Germinal center (tissue), 1 donor: ENCODE data around the gene ZNF497.
"Not testable (repeated sequence)": the region's sequence is repeated elsewhere in the genome, so short reads cannot be mapped to it uniquely, and the experiment has no call there.

Source experiments
- DNase-seq: peaks from one replicate; pipeline ENCODE4 v3.0.0; 2012; ENCODE audit warnings: mixed read lengths, low spot score

The ZNF497 gene

GRCh38 chr19:58394821-58395219 lies 32.3 kb upstream of the ZNF497 start:
- DNase-seq: no peak

GRCh38 chr19:58393725-58394033 lies 31.1 kb upstream of the ZNF497 start:
- DNase-seq: no peak

GRCh38 chr19:58392945-58393724 lies 30.6 kb upstream of the ZNF497 start:
- DNase-seq: no peak

GRCh38 chr19:58388175-58388526 lies 25.6 kb upstream of the ZNF497 start:
- no peak for DNase-seq

GRCh38 chr19:58387338-58388174 lies 25.0 kb upstream of the ZNF497 start:
- DNase-seq: no peak

- DNase-seq: peak; percentile 99
These were observed 24.2 kb upstream of the ZNF497 start, which contains the start of gene RPS5 for GRCh38 chr19:58386576-58387337. TSS of gene RPS5 (plus strand) at chr19:58387269. CDS start at chr19:58388138, 869 bp downstream.

GRCh38 chr19:58385891-58386575 lies 23.5 kb upstream of the ZNF497 start:
- DNase-seq: no peak

- no peak for DNase-seq
These were observed 22.9 kb upstream of the ZNF497 start for GRCh38 chr19:58385313-58385890.

- DNase-seq: no peak
These were observed 20.5 kb upstream of the ZNF497 start for GRCh38 chr19:58382997-58383603.

GRCh38 chr19:58381460-58382212 lies 19.1 kb upstream of the ZNF497 start:
- DNase-seq: no peak

GRCh38 chr19:58380662-58381459 lies 18.3 kb upstream of the ZNF497 start, which contains the start of gene ZNF837:
TSS of gene ZNF837 (minus strand) at chr19:58381030. CDS start at chr19:58369332, 11,698 bp downstream.
- peak; percentile 97 for DNase-seq

- no peak for DNase-seq
These were observed 17.6 kb upstream of the ZNF497 start for GRCh38 chr19:58380037-58380661.

GRCh38 chr19:58379246-58379645 lies 16.7 kb upstream of the ZNF497 start:
- no peak for DNase-seq

- DNase-seq: not testable (repeated sequence)
These were observed 14.2 kb upstream of the ZNF497 start for GRCh38 chr19:58376724-58377123.

GRCh38 chr19:58374200-58374599 lies 11.6 kb upstream of the ZNF497 start:
- no peak for DNase-seq

- DNase-seq: no peak
These were observed 10.0 kb upstream of the ZNF497 start for GRCh38 chr19:58372311-58373133.

- DNase-seq: no peak
These were observed 6.2 kb upstream of the ZNF497 start for GRCh38 chr19:58368561-58369360.
